H1 (cell line): Measurements from ENCODE around the gene MSI2. TPM values are rescaled to one million over a fixed set of nuclear protein-coding genes. Genes with fewer than 3 reads are reported as not detected.
A peak's percentile ranks its signal among the peaks of the same experiment; 100 is the strongest.

ENCODE experiments used
- CTCF ChIA-PET: fragments of 300-600 bp; sonication (Branson Sonifier 250); formaldehyde crosslinking; loops from one replicate; lab custom pipeline; 2021; ENCODE audit not compliant: partially characterized antibody; lab: Charles Lee
- POLR2A ChIA-PET: fragments of 300-600 bp; sonication (Branson Sonifier 250); formaldehyde crosslinking; loops from one replicate; lab custom pipeline; 2021; ENCODE audit warnings: inconsistent platforms; ENCODE audit not compliant: partially characterized antibody; lab: Charles Lee
- DNase-seq, 2 experiments: peaks; one replicate each; pipeline versions ENCODE4 v3.0.0 to v3.0.0-alpha.2; 2010 to 2022; ENCODE audit warnings: low spot score in 2 of 2, low read depth in 1 of 2, mixed read lengths in 1 of 2
- FAIRE-seq: peaks from 2 replicates; lab custom pipeline; 2011; peaks lifted over from hg19 to GRCh38; lab: Jason Lieb, UNC
- H2AFZ ChIP-seq: 2 replicates; pipeline ENCODE4 v1.8.1; 2012; ENCODE audit warnings: low read length, inconsistent platforms
- H2AK5ac ChIP-seq: 2 replicates; pipeline ENCODE4 v1.6.1; 2013; ENCODE audit warnings: low read depth, low read length
- H2BK120ac ChIP-seq: replicated peaks from 2 replicates; pipeline ENCODE3; 2013; ENCODE audit warnings: low read depth, low read length, inconsistent platforms
- H2BK12ac ChIP-seq: 2 replicates; pipeline ENCODE4 v1.6.1; 2013; ENCODE audit warnings: low read depth, low read length
- H2BK15ac ChIP-seq: 2 replicates; pipeline ENCODE4 v1.6.1; 2013; ENCODE audit warnings: low read length
- H2BK20ac ChIP-seq: 2 replicates; pipeline ENCODE4 v1.6.1; 2013; ENCODE audit warnings: low read length
- H2BK5ac ChIP-seq: 2 replicates; pipeline ENCODE4 v1.6.1; 2013; ENCODE audit warnings: low read depth, low read length
- H3K14ac ChIP-seq: 2 replicates; pipeline ENCODE4 v1.6.1; 2013; ENCODE audit warnings: inconsistent platforms; ENCODE audit not compliant: insufficient read length
- H3K18ac ChIP-seq: 2 replicates; pipeline ENCODE4 v1.6.1; 2013; ENCODE audit warnings: low read length; ENCODE audit errors: extremely low read depth
- H3K23ac ChIP-seq: 2 replicates; pipeline ENCODE4 v1.6.1; 2013; ENCODE audit warnings: inconsistent platforms; ENCODE audit not compliant: insufficient read length
- H3K23me2 ChIP-seq: 2 replicates; pipeline ENCODE4 v1.6.1; 2013; ENCODE audit warnings: low read depth, low read length
- H3K27ac ChIP-seq: 2 replicates; pipeline ENCODE4 v1.6.1; 2011; ENCODE audit warnings: low read depth, low read length, inconsistent platforms
- H3K27me3 ChIP-seq, 4 experiments: replicated peaks in 1 of 4; 1 replicate in 1 of 4; 2 replicates in 3 of 4; pipeline versions ENCODE4 v1.6.1 to v1.8.1; 2011 to 2013; ENCODE audit warnings: low read length in 3 of 4, mild to moderate bottlenecking in 3 of 4, inconsistent platforms in 2 of 4, mixed read lengths in 2 of 4, moderate library complexity in 1 of 4; ENCODE audit not compliant: control insufficient read depth in 3 of 4, insufficient read depth in 3 of 4; ENCODE audit errors: extremely low read depth in 1 of 4
- H3K36me3 ChIP-seq, 4 experiments: 2 replicates each; pipeline versions ENCODE4 v1.6.1 to v1.8.1; 2011 to 2013; ENCODE audit warnings: mild to moderate bottlenecking in 4 of 4, low read length in 3 of 4, moderate library complexity in 2 of 4, control low read depth in 1 of 4, inconsistent platforms in 1 of 4; ENCODE audit not compliant: insufficient read depth in 4 of 4, control insufficient read depth in 2 of 4
- H3K4ac ChIP-seq: replicated peaks from 2 replicates; pipeline ENCODE3; 2013; ENCODE audit warnings: low read length, low read depth, mixed read lengths, inconsistent platforms; ENCODE audit not compliant: insufficient read length
- H3K4me1 ChIP-seq, 4 experiments: replicated peaks in 1 of 4; 1 replicate in 1 of 4; 2 replicates in 3 of 4; pipeline versions ENCODE4 v1.6.1 to v1.8.1; 2011 to 2013; ENCODE audit warnings: low read length in 3 of 4, inconsistent platforms in 2 of 4, mixed read lengths in 1 of 4; ENCODE audit not compliant: insufficient read depth in 4 of 4, control insufficient read depth in 3 of 4
- H3K4me2 ChIP-seq, 2 experiments: 2 replicates each; pipeline versions ENCODE4 v1.6.1 to v1.8.1; 2011 to 2013; ENCODE audit warnings: low read depth in 2 of 2, low read length in 2 of 2, control low read depth in 1 of 2, inconsistent platforms in 1 of 2, mild to moderate bottlenecking in 1 of 2; ENCODE audit not compliant: insufficient read depth in 1 of 2
- H3K4me3 ChIP-seq, 4 experiments: fragments of 200-600, 300-600 bp in 1 of 4; sonication (generic), shearing (Covaris generic), sonication (Bioruptor Twin) in 1 of 4; 2 replicates each; pipeline versions ENCODE4 v1.5.1 to v1.8.1; 2011 to 2016; ENCODE audit warnings: low read length in 4 of 4, low read depth in 3 of 4, control low read depth in 2 of 4, inconsistent platforms in 2 of 4, mild to moderate bottlenecking in 2 of 4, mixed read lengths in 1 of 4, moderate library complexity in 1 of 4; ENCODE audit not compliant: insufficient read depth in 2 of 4; ENCODE audit errors: extremely low read depth in 1 of 4
- H3K56ac ChIP-seq: replicated peaks from 2 replicates; pipeline ENCODE3; 2013; ENCODE audit warnings: low read depth, mild to moderate bottlenecking, mixed read lengths, low read length, inconsistent platforms; ENCODE audit not compliant: insufficient read length
- H3K79me1 ChIP-seq: 2 replicates; pipeline ENCODE4 v1.6.1; 2013; ENCODE audit warnings: low read depth, low read length, control low read depth
- H3K79me2 ChIP-seq, 2 experiments: 2 replicates each; pipeline versions ENCODE4 v1.6.1 to v1.8.1; 2012 to 2013; ENCODE audit warnings: low read length in 2 of 2, mild to moderate bottlenecking in 2 of 2, inconsistent platforms in 1 of 2; ENCODE audit not compliant: insufficient read depth in 2 of 2, control insufficient read depth in 1 of 2
- H3K9ac ChIP-seq, 4 experiments: replicated peaks in 1 of 4; 1 replicate in 1 of 4; 2 replicates in 3 of 4; pipeline versions ENCODE4 v1.6.1 to v1.8.1; 2011 to 2013; ENCODE audit warnings: low read depth in 3 of 4, low read length in 3 of 4, control low read depth in 2 of 4, mild to moderate bottlenecking in 2 of 4, moderate library complexity in 2 of 4, inconsistent platforms in 1 of 4; ENCODE audit errors: extremely low read depth in 1 of 4
- H3K9me3 ChIP-seq, 2 experiments: 2 replicates each; pipeline versions ENCODE4 v1.6.1 to v1.8.1; 2012 to 2013; ENCODE audit warnings: mild to moderate bottlenecking in 2 of 2, moderate library complexity in 2 of 2, control low read depth in 1 of 2, inconsistent platforms in 1 of 2, low read depth in 1 of 2, low read length in 1 of 2, mixed read lengths in 1 of 2; ENCODE audit not compliant: insufficient read depth in 2 of 2
- H4K20me1 ChIP-seq, 2 experiments: replicated peaks in 1 of 2; 2 replicates each; pipeline versions ENCODE3 to v1.8.1; 2011 to 2013; ENCODE audit warnings: inconsistent platforms in 2 of 2, low read length in 2 of 2, mild to moderate bottlenecking in 1 of 2; ENCODE audit not compliant: insufficient read depth in 2 of 2, control insufficient read depth in 1 of 2
- H4K5ac ChIP-seq: 2 replicates; pipeline ENCODE4 v1.6.1; 2013; ENCODE audit warnings: low read length, low read depth, mixed read lengths, inconsistent platforms; ENCODE audit not compliant: insufficient read length
- H4K8ac ChIP-seq: 2 replicates; pipeline ENCODE4 v1.8.0; 2013; ENCODE audit warnings: mild to moderate bottlenecking, moderate library complexity, low read length, inconsistent platforms; ENCODE audit not compliant: insufficient read depth; ENCODE audit errors: extremely low read depth
- H4K91ac ChIP-seq: replicated peaks from 2 replicates; pipeline ENCODE3; 2013; ENCODE audit warnings: low read length, mixed read lengths, inconsistent platforms; ENCODE audit not compliant: insufficient read length
- BACH1 ChIP-seq: IDR thresholded peaks from 2 replicates; pipeline ENCODE4 v1.6.1; 2012; ENCODE audit warnings: low read length, improper control_type of control experiment
- BCL11A ChIP-seq, 2 experiments: IDR thresholded peaks; one replicate each; pipeline ENCODE4 v1.6.1; 2011; ENCODE audit warnings: low read depth in 2 of 2, low read length in 2 of 2, mild to moderate bottlenecking in 2 of 2
- CBX8 ChIP-seq: fragments of 300-800, 300-1000 bp; sonication (generic); IDR thresholded peaks from 2 replicates; pipeline ENCODE4 v1.7.1; 2016; ENCODE audit warnings: low read depth, low read length, borderline replicate concordance
- HDAC6 ChIP-seq: IDR thresholded peaks from one replicate; pipeline ENCODE4 v1.7.1; 2012; ENCODE audit warnings: low read depth, mild to moderate bottlenecking, inconsistent platforms, low read length, moderate library complexity
- KDM4A ChIP-seq: IDR thresholded peaks from one replicate; pipeline ENCODE4 v1.7.1; 2012; ENCODE audit warnings: low read depth, mild to moderate bottlenecking, moderate library complexity, low read length, inconsistent platforms; ENCODE audit not compliant: severe bottlenecking
- NRF1 ChIP-seq: IDR thresholded peaks from 2 replicates; pipeline ENCODE4 v1.6.1; 2011; ENCODE audit warnings: mild to moderate bottlenecking, low read depth, low read length, improper control_type of control experiment
- SP2 ChIP-seq: IDR thresholded peaks from 2 replicates; pipeline ENCODE4 v1.6.1; 2012; ENCODE audit warnings: mild to moderate bottlenecking, low read length, inconsistent platforms
- SUZ12 ChIP-seq: fragments of 200-600 bp; sonication (generic); IDR thresholded peaks from 2 replicates; pipeline ENCODE4 v1.6.1; 2012; ENCODE audit warnings: mild to moderate bottlenecking, inconsistent platforms, low read length, moderate library complexity, mixed read lengths
- USF2 ChIP-seq: IDR thresholded peaks from 2 replicates; pipeline ENCODE4 v1.6.1; 2011; ENCODE audit warnings: low read length, improper control_type of control experiment
- WGBS, 2 experiments: shearing (Covaris generic) in 1 of 2; methylation state at CpG; one replicate each; pipeline versions ENCODE4 v1.1.6 to v1.1.7; 2013 to 2015; ENCODE audit warnings: low lambda C conversion rate in 2 of 2, mixed read lengths in 2 of 2, inconsistent platforms in 1 of 2, low coverage in 1 of 2, missing lambda C conversion rate in 1 of 2; ENCODE audit not compliant: insufficient replicate concordance in 2 of 2, insufficient coverage in 1 of 2, insufficient read length in 1 of 2; ENCODE audit errors: extremely low coverage in 1 of 2, missing lambda C conversion rate in 1 of 2; 5-methylcytosine and 5-hydroxymethylcytosine counted together
- polyA plus RNA-seq, 7 experiments: library from polyadenylated mRNA; depleted of rRNA in 3 of 7; stranded (reverse) in 5 of 7; unstranded in 2 of 7; fragments of >200 nt in 5 of 7; fragments of 200-250 nt in 2 of 7; gene quantifications; 1 replicate in 5 of 7; 2 replicates in 1 of 7; 4 replicates in 1 of 7; pipeline versions ENCODE4 v1.2.1 to v1.2.3, GENCODE V29; 2011 to 2013; ENCODE audit warnings: missing spikeins in 2 of 7, mixed read lengths in 2 of 7
- total RNA-seq: library from RNA; stranded (reverse); fragmentation: NEBNext Ultra II Directional; extraction: Animal tissue kit (Norgen Biotek cat#: 25700); gene quantifications from 2 replicates; pipeline ENCODE4 v1.2.1, GENCODE V29; 2021

MSI2 gene
- total and polyA plus RNA-seq, 2 of the 8 experiments (the other 6 are each of a cell fraction or from before 2014, with no cell fraction given): 36.7 to 80.6 TPM

GRCh38 chr17:57699751-57700219, 443.5 kb downstream of the MSI2 start:
- Histone ChIP-seq H2AK5ac (no peak overlapping the region), H4K5ac (no peak overlapping the region), H3K4ac (no peak overlapping the region), H3K79me1 (no peaks in the 10 kb centered on the region), H2AFZ (no peak overlapping the region), H2BK15ac (no peak overlapping the region), H3K56ac (no peak overlapping the region), H3K4me3 (no peak overlapping the region), H3K27ac (no peak overlapping the region), H3K23me2 (0 out of 2 replicates have a peak, but pooled peaks cover 3% of the 10 kb centered on the region), H4K91ac (no peak overlapping the region), H2BK20ac (no peak overlapping the region), H4K20me1 (no peaks in the 10 kb centered on the region), H3K27me3 (no peaks in the 10 kb centered on the region), H3K9ac (no peak overlapping the region), H3K4me1 (peaks cover 0 to 6% (median 0%) of the 10 kb centered on the region in 4 experiments; a peak in 1 of 7 replicates), H3K9me3 (0 out of 4 replicates have a peak, but pooled peaks cover 0 to 2% of the 10 kb centered on the region in 2 experiments), H2BK5ac (no peak overlapping the region), H3K18ac (no peak overlapping the region), H3K23ac (no peak overlapping the region), H3K4me2 (no peak overlapping the region), H3K36me3 (no peaks in the 10 kb centered on the region), H3K14ac (no peak overlapping the region), H2BK12ac (no peak overlapping the region), H2BK120ac (no peak overlapping the region), H4K8ac (no peak overlapping the region), H3K79me2 (no peaks in the 10 kb centered on the region)
- WGBS, 2 experiments: 93% methylated on average over 9 of the region's 9 CpGs; no CpG with 5 or more reads in 1 of the 2 experiments
- ChIA-PET CTCF (interaction anchor here (1.8 kb wide), 1 partner anchor 9 kb away, joined by 4 read pairs; no protein-coding TSS in a partner anchor), POLR2A (no interaction called here)
- TF ChIP-seq HDAC6 (no peak), SUZ12 (no peak), BCL11A (IDR thresholded peaks at IDR 0.05; ENCODE audit: low read depth in 2 of 2, low read length in 2 of 2) (no peak), CBX8 (no peak), KDM4A (no peak), NRF1 (no peak), BACH1 (no peak), USF2 (no peak), SP2 (no peak)
- peak in 1 of 2 experiments; percentile 14 for DNase-seq
- no peak for FAIRE-seq
